Forelimb muscle (tissue), 1 donor: ENCODE data around the gene SGTB. TPM values are rescaled to one million over a fixed set of nuclear protein-coding genes. Genes with fewer than 3 reads are reported as not detected.

ENCODE experiments used
- DNase-seq: peaks from one replicate; pipeline ENCODE4 v3.0.0-alpha.2; 2013; ENCODE audit warnings: low read depth
- polyA plus RNA-seq: library from polyadenylated mRNA; unstranded; fragments of 120-200 nt; gene quantifications from one replicate; pipeline ENCODE4 v1.2.1, GENCODE V29; 2013; ENCODE audit not compliant: insufficient read length

Gene SGTB, protein sequence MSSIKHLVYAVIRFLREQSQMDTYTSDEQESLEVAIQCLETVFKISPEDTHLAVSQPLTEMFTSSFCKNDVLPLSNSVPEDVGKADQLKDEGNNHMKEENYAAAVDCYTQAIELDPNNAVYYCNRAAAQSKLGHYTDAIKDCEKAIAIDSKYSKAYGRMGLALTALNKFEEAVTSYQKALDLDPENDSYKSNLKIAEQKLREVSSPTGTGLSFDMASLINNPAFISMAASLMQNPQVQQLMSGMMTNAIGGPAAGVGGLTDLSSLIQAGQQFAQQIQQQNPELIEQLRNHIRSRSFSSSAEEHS
- 7.6 TPM for polyA plus RNA-seq

DNA sequence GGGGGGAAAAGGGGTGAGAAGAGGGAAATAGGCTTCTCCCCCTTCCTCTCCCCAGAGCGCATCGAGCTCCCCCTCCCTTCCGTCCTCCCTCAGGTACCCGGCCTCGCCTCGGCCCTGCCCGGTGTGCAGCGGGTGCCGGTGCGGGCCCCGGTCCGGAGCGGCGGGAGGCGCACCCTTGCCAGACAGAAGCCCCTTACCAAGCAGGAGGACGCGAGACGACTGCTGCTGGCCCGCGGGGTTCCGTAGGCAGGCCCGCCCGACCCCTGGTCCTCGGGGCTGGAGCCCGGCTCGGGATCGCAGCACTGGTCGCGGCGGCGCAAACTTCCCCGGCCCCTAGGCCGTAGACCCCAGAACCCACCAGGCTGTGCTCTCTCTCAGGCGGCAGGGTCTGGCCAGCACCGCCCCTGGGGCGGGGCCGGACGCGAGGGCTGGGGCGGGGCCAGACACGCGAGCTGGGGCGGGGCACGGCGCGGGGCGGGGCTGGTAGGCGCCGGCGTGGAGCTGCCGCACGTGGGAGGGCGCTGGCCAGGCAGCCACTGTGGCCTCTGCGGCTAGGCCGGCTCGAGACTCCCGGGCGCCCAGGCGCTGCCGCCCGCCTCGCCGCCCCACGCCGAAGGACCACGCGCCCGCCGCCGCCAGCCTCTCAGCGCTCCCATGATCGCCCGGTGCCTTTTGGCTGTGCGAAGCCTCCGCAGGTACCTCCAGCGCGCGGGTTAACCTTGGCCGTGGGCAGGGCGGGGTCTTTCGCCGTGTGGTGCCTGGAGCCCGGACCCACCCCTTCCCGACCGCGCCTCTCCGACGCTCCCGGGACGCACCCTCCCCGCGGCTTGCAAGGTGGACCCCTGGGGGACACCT lies at the start of gene SGTB, which contains the start of gene NLN:
Gene SGTB (minus strand): TSS at position 390 of the 855 bp plus-strand sequence. CDS start 1,302 bp downstream, outside the sequence.
Gene NLN (plus strand): TSS at position 486 of the 855 bp plus-strand sequence. CDS start 169 bp downstream, at position 655.
- peak; percentile 29 for DNase-seq

DNA sequence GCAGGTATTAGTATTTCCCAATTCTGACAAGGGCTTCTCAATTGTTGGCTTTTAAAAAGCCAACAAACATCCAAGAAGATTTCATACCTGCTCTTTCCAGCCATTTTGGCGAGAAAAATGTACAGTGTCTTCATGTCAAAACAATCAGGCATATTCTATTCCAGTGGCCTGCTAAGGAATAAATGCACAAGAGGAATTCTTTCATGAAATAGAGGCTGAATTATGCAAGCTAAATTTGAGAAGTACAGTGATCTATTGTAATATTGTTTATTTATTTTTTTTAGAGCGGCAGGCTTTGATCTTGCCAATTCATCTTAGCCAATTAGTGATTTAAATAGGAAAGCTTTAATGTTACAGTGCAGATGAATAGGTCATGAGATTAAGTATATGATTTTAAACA lies 49.4 kb upstream of the SGTB start:
- no peak for DNase-seq

DNA sequence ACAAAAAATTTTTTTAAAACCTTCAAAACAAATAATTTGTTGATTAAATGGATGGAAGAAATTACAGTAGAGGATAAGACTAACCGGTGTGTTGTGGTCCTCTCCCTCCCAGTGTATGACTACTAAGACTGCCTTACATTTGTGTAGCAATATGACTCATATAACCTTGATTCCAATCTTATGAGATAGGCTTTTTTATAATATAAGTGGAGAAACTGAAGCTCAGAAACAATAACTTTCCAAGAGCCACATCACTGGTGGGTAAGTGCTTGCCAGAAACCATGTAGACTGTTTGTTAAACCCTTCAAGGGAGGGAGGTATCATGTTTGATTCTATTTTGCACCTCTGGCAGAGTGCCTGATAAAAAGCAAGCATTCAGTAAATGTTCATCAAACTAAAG lies 47.6 kb upstream of the SGTB start:
- DNase-seq: no peak

DNA sequence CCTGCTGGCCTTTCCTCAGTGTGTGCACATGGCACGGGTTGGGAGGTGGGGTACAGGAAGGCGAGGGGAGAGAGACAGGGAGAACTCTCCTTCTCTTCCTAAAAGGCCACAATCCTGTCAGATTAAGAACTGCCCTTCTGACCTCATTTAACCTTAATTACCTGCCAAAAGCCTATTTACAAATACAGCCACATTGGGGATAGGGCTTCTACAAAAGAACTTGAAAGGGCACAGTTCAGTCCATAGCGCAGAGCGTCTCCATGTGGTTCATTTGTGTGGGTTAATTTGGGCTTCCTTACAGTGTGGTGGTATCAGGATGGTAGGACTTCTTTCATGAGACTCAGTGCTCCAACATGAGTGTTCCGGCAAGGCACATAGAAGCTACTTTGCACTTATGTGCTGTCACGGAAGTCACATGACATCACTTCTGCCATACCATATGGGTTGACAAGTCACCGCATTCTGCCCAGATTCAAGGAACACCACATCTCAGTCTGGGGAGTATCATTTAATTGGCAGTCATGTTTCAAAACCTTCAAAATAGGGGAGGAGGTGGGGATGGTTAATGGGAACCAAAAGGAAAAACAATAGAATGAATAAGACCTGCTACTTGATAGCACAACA lies 46.9 kb upstream of the SGTB start:
- no peak for DNase-seq

DNA sequence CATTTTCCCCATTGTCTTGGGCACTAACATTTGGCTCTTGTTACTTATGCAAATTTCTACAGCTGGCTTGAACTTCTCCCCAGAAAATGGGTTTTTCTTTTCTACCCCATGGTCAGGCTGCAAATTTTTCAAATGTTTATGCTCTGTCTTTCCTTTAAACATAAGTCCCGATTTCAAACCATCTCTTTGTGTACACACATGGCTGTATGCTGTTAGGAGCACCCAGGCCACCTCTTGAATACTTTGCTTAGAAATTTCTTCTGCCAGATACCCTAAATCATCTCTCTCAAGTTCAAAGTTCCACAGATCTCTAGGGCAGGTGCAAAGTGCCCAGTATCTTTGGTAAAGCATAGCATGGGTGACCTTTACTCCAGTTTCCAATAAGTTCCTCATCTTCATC lies 45.7 kb upstream of the SGTB start:
- DNase-seq: no peak

DNA sequence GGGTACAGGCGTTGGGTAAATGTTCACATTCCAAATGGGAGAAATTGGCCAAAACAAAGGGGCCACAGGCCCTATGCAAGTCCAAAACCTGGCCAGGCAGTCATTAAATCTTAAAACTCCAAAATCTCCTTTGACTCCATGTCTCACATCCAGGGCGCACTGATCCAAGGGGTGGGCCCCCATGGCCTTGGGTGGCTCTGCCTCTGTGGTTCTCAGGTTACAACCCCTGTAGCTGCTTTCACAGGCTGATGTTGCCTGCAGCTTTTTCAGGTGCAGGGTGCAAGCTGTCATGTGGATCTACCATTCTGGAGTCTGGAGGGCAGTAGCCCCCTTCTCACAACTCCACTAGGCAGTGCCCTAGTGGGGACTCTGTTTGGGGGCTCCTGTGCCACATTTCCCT lies 44.9 kb upstream of the SGTB start:
- DNase-seq: no peak

DNA sequence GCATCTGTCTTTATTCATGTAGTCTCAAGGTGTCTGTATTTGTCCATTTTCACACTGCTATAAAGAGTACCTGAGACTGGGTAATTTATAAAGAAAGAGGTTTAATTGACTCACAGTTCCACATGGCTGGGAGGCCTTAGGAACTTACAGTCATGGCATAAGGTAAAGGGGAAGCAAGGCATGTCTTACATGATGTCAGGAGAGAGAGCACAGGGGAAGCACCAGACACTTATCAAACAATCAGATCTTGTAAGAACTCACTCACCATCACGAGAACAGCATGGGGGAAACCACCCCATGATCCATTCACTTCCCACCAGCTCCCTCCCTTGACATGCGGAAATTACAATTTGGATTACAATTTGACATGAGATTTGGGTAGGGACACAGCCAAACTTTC lies 44.3 kb upstream of the SGTB start:
- DNase-seq: no peak

DNA sequence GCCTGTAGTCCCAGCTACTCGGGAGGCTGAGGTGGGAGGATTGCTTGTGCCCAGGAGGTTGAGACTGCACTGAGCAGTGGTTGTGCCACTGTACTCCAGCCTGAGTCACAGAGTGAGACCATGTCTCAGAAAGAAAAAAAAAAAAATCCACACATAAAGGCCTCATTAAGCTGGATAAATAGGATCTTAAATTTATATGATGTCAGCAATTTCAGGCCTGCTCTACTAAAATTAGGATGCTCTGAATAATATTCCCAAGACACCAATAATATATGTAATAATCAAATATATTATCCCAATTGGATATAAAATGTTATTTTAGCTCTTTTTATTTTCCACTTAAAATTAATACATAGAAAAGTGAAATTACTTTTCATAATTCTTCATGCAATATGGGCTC lies 43.7 kb upstream of the SGTB start:
- DNase-seq: no peak

DNA sequence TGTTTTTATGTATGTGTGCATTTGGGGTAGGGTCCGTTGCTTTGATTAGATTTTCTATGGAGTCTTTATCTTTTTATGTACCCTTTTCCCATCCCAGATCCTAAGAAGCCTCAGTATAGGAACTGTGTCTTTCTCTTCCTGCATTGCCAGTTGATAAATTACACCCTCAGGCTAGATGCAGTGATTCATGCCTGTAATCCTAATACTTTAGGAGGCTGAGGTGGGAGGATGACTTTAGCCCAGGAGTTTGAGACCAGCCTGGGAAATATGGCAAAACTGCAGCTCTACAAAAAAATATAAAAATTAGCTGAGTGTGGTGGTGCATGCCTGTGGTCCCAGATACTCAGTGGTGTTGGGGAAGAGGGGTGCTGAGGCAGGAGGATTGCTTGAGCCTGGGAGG lies 40.3 kb upstream of the SGTB start:
- DNase-seq: no peak

DNA sequence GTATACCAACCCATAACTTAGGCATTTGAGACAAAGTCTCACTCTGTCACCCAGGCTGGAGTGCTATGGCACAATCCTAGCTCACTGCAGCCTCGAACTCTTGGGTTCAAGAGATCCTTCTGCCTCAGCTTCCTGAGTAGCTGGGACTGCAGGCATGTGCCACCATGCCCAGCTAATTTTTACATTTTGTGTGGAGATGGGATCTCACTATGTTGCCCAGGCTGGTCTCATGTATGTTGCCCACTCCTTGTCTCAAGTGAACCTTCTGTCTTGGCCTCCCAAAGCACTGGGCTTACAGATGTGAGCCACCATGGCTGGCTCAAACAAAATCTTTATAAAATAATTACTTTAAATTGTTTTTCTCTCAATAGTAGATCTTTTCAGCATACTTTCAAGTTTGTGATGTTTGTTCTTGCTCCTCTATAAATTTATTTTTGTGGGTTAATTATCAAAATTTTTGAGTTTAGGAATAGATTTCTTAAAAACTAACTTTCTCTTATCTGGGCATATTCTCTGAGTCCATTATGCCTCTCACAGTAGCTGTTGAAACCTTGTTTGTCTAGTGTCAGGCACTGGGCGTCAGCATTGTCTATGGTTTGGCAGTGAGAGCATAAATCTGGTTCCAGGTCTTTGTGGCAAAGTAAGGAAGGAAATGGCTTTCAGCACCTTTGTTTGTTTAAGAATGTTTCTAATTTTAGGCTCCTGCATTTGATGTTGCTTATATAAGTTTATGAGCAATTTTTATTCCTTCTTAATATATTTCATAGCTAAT lies 38.8 kb upstream of the SGTB start:
- no peak for DNase-seq

DNA sequence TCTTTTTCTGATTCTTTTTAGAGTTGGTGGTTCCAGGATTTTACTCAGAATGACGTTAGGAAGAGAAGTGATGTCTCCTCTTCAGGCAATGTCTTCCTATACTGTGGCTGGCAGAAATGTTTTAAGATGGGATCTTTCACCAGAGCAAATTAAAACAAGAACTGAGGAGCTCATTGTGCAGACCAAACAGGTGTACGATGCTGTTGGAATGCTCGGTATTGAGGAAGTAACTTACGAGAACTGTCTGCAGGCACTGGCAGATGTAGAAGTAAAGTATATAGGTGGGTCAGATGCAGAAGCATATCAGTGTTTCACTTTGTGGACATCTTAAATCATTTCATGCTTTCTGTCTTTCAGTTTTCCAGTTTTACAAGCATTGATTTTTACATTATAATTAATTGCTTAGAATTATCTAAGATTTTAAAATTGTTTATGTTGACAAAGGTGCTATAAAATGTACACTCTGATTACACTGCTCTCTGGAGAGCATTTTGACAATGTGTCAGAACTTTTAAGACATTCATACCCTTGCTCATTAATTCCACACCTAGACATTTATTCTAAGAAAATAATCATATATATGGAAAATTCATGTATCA lies 36.7 kb upstream of the SGTB start:
- no peak for DNase-seq

DNA sequence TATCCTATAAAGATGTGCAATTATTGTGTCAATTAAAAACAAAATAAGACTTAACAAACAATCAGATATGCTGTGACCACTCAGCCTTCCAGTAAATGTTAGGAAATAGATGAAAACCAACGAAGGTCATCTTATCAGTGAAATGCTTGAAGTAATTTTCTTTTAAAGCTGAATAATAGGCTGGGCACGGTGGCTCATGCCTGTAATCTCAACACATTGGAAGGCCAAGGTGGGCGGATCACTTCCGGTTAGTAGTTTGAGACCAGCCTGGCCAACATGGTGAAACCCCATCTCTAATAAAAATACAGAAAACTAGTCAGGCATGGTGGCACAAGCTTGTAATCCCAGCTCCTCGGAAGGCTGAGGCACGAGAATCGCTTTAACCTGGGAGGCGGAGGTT lies 31.3 kb upstream of the SGTB start:
- DNase-seq: no peak

DNA sequence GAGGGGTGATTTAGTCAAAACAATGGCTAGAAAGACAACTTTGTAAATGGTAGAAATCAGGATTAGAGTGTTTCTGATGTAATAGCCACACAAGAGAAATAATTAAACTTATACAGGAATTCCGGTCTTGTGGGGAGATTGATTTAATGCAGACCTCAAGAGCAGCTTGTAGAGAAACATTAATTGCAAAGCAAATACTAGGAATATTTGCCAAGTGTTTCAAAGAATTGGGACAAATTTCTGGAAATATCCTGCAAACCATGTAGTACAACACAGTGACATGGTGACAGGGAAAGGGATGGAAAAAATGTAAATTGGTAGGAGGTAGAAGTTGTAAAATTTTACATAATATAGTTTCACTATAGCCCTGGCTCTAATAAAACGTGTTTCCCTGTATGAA lies 29.0 kb upstream of the SGTB start:
- no peak for DNase-seq

DNA sequence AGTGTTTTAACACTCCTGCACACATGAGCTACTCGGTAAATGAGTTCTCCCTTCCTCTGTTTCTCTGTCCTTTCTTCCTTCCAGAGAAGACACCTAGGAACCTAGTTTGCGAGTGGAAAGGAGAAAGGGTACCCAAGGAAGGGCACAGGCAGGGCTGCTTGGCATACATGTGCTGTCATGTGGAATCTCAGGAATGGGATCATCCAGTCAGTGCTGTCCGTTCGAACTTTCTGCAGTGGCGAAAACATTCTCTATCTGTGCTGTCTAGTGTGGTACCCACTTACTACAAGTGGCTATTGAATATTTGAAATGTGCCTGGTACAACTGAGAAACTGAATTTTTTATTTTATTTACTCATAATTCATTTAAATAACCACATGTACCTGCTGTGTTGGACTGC lies 28.0 kb upstream of the SGTB start:
- DNase-seq: no peak

DNA sequence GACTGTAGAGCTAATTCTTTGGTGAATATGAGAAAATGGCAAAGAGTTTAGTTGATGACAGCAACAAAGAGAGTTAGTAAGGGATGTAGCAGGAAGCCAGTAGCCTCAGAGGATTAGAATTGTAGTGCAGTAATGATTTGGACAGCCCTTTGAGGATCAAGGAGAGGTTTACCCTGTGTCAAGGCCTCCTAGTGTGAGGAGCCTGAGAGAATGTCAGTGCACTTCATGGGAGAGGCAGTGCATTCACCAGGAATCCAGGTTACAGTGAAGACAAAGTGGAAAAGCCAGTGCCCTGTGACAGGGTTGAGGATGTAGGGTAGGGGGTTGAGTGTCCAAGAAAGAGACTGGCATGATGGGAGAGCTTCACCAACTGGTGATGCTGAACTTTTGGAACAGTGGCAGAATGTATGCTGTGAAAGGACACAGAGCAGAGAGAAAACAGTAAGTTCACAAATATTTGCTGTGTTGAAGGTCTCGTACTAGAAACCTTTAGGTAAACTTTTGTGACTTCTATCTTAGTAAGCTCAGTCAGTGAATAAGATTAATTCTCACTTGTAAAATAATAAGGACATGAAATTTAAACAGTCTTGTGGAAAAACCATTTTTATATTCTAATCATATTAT lies 27.4 kb upstream of the SGTB start:
- no peak for DNase-seq

DNA sequence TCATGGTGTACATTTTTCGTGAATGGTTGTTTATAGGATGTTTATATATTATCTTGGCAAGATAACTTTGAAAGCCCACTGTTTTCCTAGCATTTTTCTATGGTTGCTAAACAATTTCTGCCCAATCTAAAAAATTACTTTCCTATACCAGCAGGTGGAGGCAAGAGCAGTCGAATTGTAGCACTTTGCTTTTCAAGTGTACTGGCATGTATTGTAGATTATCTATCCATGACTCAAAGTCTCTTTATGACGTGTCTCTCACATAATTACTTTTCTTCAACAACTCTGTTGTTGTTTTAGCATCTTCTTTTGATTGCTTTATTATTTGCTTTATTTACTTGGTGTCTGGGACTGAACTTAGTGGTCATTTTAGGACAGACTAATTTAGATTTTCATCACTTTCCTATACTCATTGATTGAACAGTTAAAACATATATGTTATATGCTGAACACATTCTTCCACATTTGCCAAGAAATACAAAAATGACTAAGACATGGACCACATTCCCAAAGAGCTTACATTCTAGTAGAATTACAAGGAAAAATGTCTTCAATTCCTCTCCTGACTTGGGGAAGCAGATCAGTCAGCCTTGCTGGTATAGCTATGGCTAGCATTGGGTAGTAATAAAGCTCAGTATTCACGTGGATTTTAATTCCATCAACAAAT lies 20.8 kb upstream of the SGTB start:
- DNase-seq: no peak

DNA sequence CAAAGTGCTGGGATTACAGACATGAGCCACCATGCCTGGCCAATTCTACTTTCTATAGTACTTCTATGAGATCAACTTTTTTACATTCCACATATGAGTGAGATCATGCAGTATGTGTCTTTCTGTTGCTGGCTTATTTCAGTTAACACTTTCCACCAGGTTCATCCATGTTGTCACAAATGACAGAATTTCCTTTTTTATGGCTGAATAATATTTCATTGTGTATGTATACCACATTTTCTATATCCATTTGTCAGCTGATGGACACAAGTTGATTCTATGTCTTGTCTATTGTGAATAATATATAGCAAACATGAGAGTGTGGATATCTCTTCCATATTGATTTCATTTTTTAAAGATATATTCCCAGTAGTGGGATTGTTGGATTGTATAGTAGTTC lies 17.3 kb upstream of the SGTB start:
- DNase-seq: no peak

DNA sequence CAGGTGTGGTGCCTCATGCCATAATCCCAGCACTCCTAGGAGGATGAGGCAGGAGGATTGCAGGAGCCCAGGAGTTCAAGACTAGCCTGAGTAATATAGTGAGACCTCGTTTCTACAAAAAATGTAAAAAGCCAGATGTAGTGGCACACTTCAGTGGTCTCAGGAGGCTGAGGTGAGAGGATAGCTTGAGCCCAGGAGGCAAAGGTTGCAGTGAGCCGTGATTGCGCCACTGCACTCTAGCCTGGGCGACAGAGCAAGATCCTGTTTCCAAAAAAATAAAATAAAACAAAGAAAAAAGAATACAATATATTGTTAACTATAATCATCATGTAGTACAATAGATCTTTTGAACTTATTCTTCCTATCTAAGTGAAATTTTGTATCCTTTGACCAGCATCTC lies 16.4 kb upstream of the SGTB start:
- DNase-seq: no peak

DNA sequence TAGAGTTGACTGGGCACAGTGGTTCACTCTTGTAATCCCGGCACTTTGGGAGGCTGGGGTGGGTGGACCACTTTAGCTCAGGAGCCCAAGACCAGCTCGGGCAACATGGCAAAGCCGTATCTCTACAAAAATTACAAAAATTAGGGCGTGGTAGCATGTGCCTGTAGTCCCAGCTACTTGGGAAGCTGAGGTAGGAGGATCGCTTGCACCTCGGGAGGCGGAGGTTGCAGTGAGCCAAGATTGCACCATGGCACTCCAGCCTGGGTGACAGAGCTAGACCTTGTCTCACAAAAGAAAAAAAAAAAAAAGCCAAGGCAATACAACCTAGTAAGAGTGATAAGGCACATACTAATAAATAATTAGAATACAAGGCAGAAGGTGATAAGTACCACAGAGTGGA lies 15.9 kb upstream of the SGTB start:
- no peak for DNase-seq

DNA sequence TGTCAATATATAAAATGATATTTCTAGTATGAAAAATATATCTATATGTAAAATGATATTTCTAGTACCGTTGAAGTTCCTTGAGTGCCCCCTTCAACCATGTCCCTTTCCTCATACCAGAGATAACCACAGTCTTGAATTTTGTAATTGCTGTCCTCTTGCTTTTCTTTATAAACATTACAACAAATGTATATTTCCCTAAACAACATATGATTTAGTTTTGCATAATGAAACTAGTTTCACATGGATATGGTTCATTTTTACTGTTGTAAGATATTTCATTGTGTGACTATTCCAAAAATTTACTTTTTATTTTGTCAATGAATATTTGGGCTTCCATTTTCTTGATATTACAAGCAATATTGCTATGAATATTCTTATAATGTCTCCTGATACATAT lies 14.1 kb upstream of the SGTB start:
- DNase-seq: no peak
